Caco-2 (cell line): ENCODE data around the gene DPYSL5. TPM values are rescaled to one million over a fixed set of nuclear protein-coding genes. Genes with fewer than 3 reads are reported as not detected.

Source experiments
- BruUV-seq: library from RNA; stranded (reverse); fragments of 400-500 nt; replicated peaks from 2 replicates; lab custom pipeline; 2021; lab: Mats Ljungman, UMichigan
- CTCF ChIA-PET: fragments of 300-600 bp; sonication (Branson Sonifier 250); formaldehyde crosslinking; loops from one replicate; lab custom pipeline; 2022; ENCODE audit warnings: antibody characterized with exemption; lab: Charles Lee
- POLR2A ChIA-PET: fragments of 300-600 bp; sonication (Branson Sonifier 250); formaldehyde crosslinking; loops from one replicate; lab custom pipeline; 2022; ENCODE audit warnings: antibody characterized with exemption; lab: Charles Lee
- DNase-seq, 2 experiments: peaks; one replicate each; pipeline versions ENCODE4 v3.0.0 to v3.0.0-alpha.2; 2020 to 2022
- H3K27me3 ChIP-seq: replicated peaks from 2 replicates; pipeline ENCODE4 v1.6.0; 2011; ENCODE audit warnings: low read length; ENCODE audit not compliant: control insufficient read depth, insufficient read depth
- H3K36me3 ChIP-seq: 2 replicates; pipeline ENCODE4 v1.5.1; 2011; ENCODE audit warnings: low read length; ENCODE audit not compliant: control insufficient read depth, insufficient read depth
- H3K4me1 ChIP-seq: fragments of 250-450 bp; sonication (Bioruptor Pico); 2 replicates; pipeline ENCODE4 v1.5.1; 2020; ENCODE audit warnings: mild to moderate bottlenecking
- H3K4me3 ChIP-seq: 2 replicates; pipeline ENCODE4 v1.5.1; 2011; ENCODE audit warnings: low read depth, mild to moderate bottlenecking, control low read depth, low read length
- H3K9me3 ChIP-seq: fragments of 250-450 bp; sonication (Bioruptor Pico); 2 replicates; pipeline ENCODE4 v1.5.1; 2020; ENCODE audit warnings: mild to moderate bottlenecking, moderate library complexity
- H3K27ac Mint-ChIP-seq: one replicate; pipeline ENCODE4 v1.8.0; 2022; ENCODE audit warnings: mixed read lengths; ENCODE audit not compliant: unreplicated experiment
- H3K27me3 Mint-ChIP-seq: one replicate; pipeline ENCODE4 v1.8.0; 2022; ENCODE audit warnings: mixed read lengths; ENCODE audit not compliant: insufficient read depth, unreplicated experiment
- H3K36me3 Mint-ChIP-seq: one replicate; pipeline ENCODE4 v1.8.0; 2022; ENCODE audit warnings: mild to moderate bottlenecking, mixed read lengths; ENCODE audit not compliant: insufficient read depth, unreplicated experiment
- H3K4me1 Mint-ChIP-seq: one replicate; pipeline ENCODE4 v1.8.0; 2022; ENCODE audit warnings: low read depth, mixed read lengths; ENCODE audit not compliant: unreplicated experiment
- H3K4me3 Mint-ChIP-seq: one replicate; pipeline ENCODE4 v1.8.0; 2022; ENCODE audit warnings: mild to moderate bottlenecking, moderate library complexity, mixed read lengths; ENCODE audit not compliant: unreplicated experiment
- H3K9me3 Mint-ChIP-seq: one replicate; pipeline ENCODE4 v1.8.0; 2022; ENCODE audit warnings: mixed read lengths; ENCODE audit not compliant: unreplicated experiment
- intact Hi-C: fragments of 100-400 bp; cut with micrococcal nuclease; formaldehyde crosslinking; loops from one replicate; pipeline ENCODE4 v1.10.0; 2022; ENCODE audit not compliant: unreplicated experiment
- total RNA-seq: library from RNA; stranded (reverse); gene quantifications from 2 replicates; pipeline ENCODE4 v1.2.3, GENCODE V29; 2022
- TF ChIP-seq, protein P1 (sequence below), 2 experiments: fragments of 200-600 bp in 1 of 2; IDR thresholded peaks; 1 replicate in 1 of 2; 2 replicates in 1 of 2; pipeline versions ENCODE4 v1.5.1 to v1.8.0; 2011 to 2022; ENCODE audit warnings: antibody characterized with exemption in 1 of 2, control low read depth in 1 of 2, inconsistent platforms in 1 of 2, low read depth in 1 of 2, low read length in 1 of 2, mild to moderate bottlenecking in 1 of 2, moderate library complexity in 1 of 2; ENCODE audit not compliant: insufficient read depth in 1 of 2, severe bottlenecking in 1 of 2, unreplicated experiment in 1 of 2

DPYSL5 gene
- total RNA-seq, 1 experiment from 2014 or later: 2.4 TPM

GRCh38 chr2:26913999-26914658 is 66.2 kb downstream of the DPYSL5 start:
- no peaks in the 10 kb centered on the region for H3K4me1 Mint-ChIP-seq
- no peaks in the 10 kb centered on the region for H3K36me3 Mint-ChIP-seq
- H3K27me3 Mint-ChIP-seq: peaks cover 4% of the 10 kb centered on the region
- DNase-seq: no peak
- Histone ChIP-seq H3K36me3 (no peaks in the 10 kb centered on the region), H3K9me3 (0 out of 2 replicates have a peak, but pooled peaks cover 3% of the 10 kb centered on the region), H3K4me1 (no peaks in the 10 kb centered on the region), H3K27me3 (no peaks in the 10 kb centered on the region), H3K4me3 (no peak overlapping the region)
- ChIA-PET CTCF (no interaction called here), POLR2A (no interaction called here)
- no TSS peak for BruUV-seq
- TF ChIP-seq, protein P1, sequence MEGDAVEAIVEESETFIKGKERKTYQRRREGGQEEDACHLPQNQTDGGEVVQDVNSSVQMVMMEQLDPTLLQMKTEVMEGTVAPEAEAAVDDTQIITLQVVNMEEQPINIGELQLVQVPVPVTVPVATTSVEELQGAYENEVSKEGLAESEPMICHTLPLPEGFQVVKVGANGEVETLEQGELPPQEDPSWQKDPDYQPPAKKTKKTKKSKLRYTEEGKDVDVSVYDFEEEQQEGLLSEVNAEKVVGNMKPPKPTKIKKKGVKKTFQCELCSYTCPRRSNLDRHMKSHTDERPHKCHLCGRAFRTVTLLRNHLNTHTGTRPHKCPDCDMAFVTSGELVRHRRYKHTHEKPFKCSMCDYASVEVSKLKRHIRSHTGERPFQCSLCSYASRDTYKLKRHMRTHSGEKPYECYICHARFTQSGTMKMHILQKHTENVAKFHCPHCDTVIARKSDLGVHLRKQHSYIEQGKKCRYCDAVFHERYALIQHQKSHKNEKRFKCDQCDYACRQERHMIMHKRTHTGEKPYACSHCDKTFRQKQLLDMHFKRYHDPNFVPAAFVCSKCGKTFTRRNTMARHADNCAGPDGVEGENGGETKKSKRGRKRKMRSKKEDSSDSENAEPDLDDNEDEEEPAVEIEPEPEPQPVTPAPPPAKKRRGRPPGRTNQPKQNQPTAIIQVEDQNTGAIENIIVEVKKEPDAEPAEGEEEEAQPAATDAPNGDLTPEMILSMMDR (IDR thresholded peaks at IDR 0.05; ENCODE audit: insufficient read depth in 1 of 2, low read depth in 1 of 2, low read length in 1 of 2, severe bottlenecking in 1 of 2, unreplicated experiment in 1 of 2): peak in 1 of 2 experiments; percentile 8
- intact Hi-C loops: no loop called here
- no peaks in the 10 kb centered on the region for H3K9me3 Mint-ChIP-seq
- no peak overlapping the region for H3K27ac Mint-ChIP-seq
- H3K4me3 Mint-ChIP-seq: no peak overlapping the region

DNA sequence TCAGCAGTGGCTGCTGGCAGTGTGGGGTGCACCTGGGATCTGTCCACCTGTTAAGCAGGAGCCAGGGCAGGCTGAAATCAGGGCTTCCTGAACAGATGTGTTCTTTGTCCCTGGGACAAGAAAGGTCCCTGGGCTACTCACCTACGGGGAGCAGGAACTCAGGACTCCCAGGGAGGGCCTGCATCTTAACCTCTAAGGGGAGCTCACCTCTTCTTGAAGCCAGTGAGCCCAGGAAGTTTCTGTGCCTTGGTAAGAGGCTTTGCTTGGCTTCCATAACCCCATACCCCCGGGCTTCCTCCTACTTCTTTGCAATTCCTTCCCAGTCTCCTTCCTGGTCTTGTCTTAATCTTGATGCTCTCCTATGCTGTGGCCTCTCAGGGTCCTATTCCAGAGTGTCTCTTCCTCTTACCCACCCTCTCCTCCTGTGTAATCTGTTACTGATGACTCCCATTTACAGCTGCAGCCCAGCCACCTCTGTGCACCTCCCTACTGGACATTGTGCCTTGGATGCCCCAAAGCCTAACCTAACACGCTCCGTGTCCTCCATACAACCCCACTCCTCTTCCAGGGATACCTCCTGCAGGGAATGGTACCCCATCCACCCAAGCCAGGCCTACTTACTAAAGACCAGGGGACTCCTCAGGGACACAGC is 66.9 kb downstream of the DPYSL5 start:
- no TSS peak for BruUV-seq
- no peak for DNase-seq

GRCh38 chr2:26915316-26915715 is 67.4 kb downstream of the DPYSL5 start:
- Mint-ChIP-seq H3K27me3 (peaks cover 3% of the 10 kb centered on the region), H3K27ac (no peak overlapping the region), H3K4me3 (no peak overlapping the region), H3K9me3 (no peaks in the 10 kb centered on the region), H3K36me3 (no peaks in the 10 kb centered on the region), H3K4me1 (no peaks in the 10 kb centered on the region)
- Histone ChIP-seq H3K9me3 (no peaks in the 10 kb centered on the region), H3K4me3 (no peak overlapping the region), H3K4me1 (no peaks in the 10 kb centered on the region), H3K27me3 (no peaks in the 10 kb centered on the region), H3K36me3 (no peaks in the 10 kb centered on the region)
- ChIA-PET CTCF (interaction anchor here (0.8 kb wide), 1 partner anchor 66 kb away, joined by 3 read pairs; no protein-coding TSS in a partner anchor), POLR2A (no interaction called here)
- TF ChIP-seq, protein P1 (IDR thresholded peaks at IDR 0.05; ENCODE audit: insufficient read depth in 1 of 2, low read depth in 1 of 2, low read length in 1 of 2, severe bottlenecking in 1 of 2, unreplicated experiment in 1 of 2): no peak
- intact Hi-C loops: no loop called here
- DNase-seq: no peak
- no TSS peak for BruUV-seq

More for the DNA sequence above, 66.9 kb downstream of the DPYSL5 start:
- no peak overlapping the region for H3K4me3 Mint-ChIP-seq
- H3K27me3 ChIP-seq: no peaks in the 10 kb centered on the region
- no peak overlapping the region for H3K4me3 ChIP-seq
- TF ChIP-seq, protein P1 (IDR thresholded peaks at IDR 0.05; ENCODE audit: insufficient read depth in 1 of 2, low read depth in 1 of 2, low read length in 1 of 2, severe bottlenecking in 1 of 2, unreplicated experiment in 1 of 2): no peak
- H3K27me3 Mint-ChIP-seq: peaks cover 3% of the 10 kb centered on the region
- 0 out of 2 replicates have a peak, but pooled peaks cover 3% of the 10 kb centered on the region for H3K9me3 ChIP-seq
- H3K4me1 ChIP-seq: no peaks in the 10 kb centered on the region
- no peaks in the 10 kb centered on the region for H3K36me3 Mint-ChIP-seq
- ChIA-PET POLR2A (no interaction called here), CTCF (interaction anchor here (0.8 kb wide), 1 partner anchor 66 kb away, joined by 3 read pairs; no protein-coding TSS in a partner anchor)
- no peaks in the 10 kb centered on the region for H3K4me1 Mint-ChIP-seq
- intact Hi-C loops: no loop called here
- no peaks in the 10 kb centered on the region for H3K9me3 Mint-ChIP-seq
- no peak overlapping the region for H3K27ac Mint-ChIP-seq
- H3K36me3 ChIP-seq: no peaks in the 10 kb centered on the region
